GM19328 (cell line): Measurements from ENCODE around the gene IL31.
"Not testable (repeated sequence)": the region's sequence is repeated elsewhere in the genome, so short reads cannot be mapped to it uniquely, and the experiment has no call there.

Source experiments
- ATAC-seq: cut with Tn5 transposase; IDR thresholded peaks from one replicate; pipeline ENCODE4 v1.9.1; 2021; ENCODE audit warnings: mild to moderate bottlenecking, moderate library complexity; ENCODE audit not compliant: unreplicated experiment

Gene IL31

GRCh38 chr12:122194804-122195203 is 20.8 kb upstream of the IL31 start:
- ATAC-seq: no peak

GRCh38 chr12:122192441-122192840 is 18.4 kb upstream of the IL31 start:
- ATAC-seq: no peak

- ATAC-seq: no peak
Observed at GRCh38 chr12:122190842-122191668, 17.0 kb upstream of the IL31 start.

- no peak for ATAC-seq
Observed at GRCh38 chr12:122189626-122190475, 15.8 kb upstream of the IL31 start.

GRCh38 chr12:122187466-122187865 is 13.4 kb upstream of the IL31 start:
- ATAC-seq: no peak

GRCh38 chr12:122185494-122186082 is 11.6 kb upstream of the IL31 start:
- no peak for ATAC-seq

- no peak for ATAC-seq
Observed at GRCh38 chr12:122185079-122185478, 11.1 kb upstream of the IL31 start.

- ATAC-seq: no peak
Observed at GRCh38 chr12:122184517-122184916, 10.5 kb upstream of the IL31 start.

- no peak for ATAC-seq
Observed at GRCh38 chr12:122183588-122183940, 9.5 kb upstream of the IL31 start.

- ATAC-seq: no peak
Observed at GRCh38 chr12:122182887-122183587, 9.0 kb upstream of the IL31 start, which contains the start of gene LRRC43. Gene LRRC43 (plus strand): TSS chr12:122183123. CDS start chr12:122183145, 22 bp downstream.

GRCh38 chr12:122176473-122176872 is 2.5 kb upstream of the IL31 start:
- ATAC-seq: not testable (repeated sequence)

GRCh38 chr12:122172262-122172939 is 1.6 kb downstream of the IL31 start:
- ATAC-seq: no peak

- ATAC-seq: no peak
Observed at GRCh38 chr12:122171399-122171798, 2.6 kb downstream of the IL31 start.

GRCh38 chr12:122168492-122168891 is 5.5 kb downstream of the IL31 start:
- no peak for ATAC-seq

- no peak for ATAC-seq
Observed at GRCh38 chr12:122167356-122167925, 6.6 kb downstream of the IL31 start.

- no peak for ATAC-seq
Observed at GRCh38 chr12:122166422-122167349, 7.3 kb downstream of the IL31 start.

GRCh38 chr12:122162976-122163375 is 11.0 kb downstream of the IL31 start:
- no peak for ATAC-seq

- ATAC-seq: no peak
Observed at GRCh38 chr12:122161682-122162081, 12.3 kb downstream of the IL31 start.

GRCh38 chr12:122160761-122161160 is 13.3 kb downstream of the IL31 start:
- no peak for ATAC-seq
